GM12874 (cell line): ENCODE measurements around the gene SSTR1.

Experiments used
- TF ChIP-seq, protein P1 (sequence below): IDR thresholded peaks from 2 replicates; pipeline ENCODE4 v1.5.1; 2011; ENCODE audit warnings: low read depth, mild to moderate bottlenecking, control low read depth, low read length, moderate library complexity; ENCODE audit not compliant: insufficient read depth

Gene SSTR1

GRCh38 chr14:38205119-38205813, 2.4 kb upstream of the SSTR1 start:
- TF ChIP-seq, protein P1, sequence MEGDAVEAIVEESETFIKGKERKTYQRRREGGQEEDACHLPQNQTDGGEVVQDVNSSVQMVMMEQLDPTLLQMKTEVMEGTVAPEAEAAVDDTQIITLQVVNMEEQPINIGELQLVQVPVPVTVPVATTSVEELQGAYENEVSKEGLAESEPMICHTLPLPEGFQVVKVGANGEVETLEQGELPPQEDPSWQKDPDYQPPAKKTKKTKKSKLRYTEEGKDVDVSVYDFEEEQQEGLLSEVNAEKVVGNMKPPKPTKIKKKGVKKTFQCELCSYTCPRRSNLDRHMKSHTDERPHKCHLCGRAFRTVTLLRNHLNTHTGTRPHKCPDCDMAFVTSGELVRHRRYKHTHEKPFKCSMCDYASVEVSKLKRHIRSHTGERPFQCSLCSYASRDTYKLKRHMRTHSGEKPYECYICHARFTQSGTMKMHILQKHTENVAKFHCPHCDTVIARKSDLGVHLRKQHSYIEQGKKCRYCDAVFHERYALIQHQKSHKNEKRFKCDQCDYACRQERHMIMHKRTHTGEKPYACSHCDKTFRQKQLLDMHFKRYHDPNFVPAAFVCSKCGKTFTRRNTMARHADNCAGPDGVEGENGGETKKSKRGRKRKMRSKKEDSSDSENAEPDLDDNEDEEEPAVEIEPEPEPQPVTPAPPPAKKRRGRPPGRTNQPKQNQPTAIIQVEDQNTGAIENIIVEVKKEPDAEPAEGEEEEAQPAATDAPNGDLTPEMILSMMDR, result no peak

DNA sequence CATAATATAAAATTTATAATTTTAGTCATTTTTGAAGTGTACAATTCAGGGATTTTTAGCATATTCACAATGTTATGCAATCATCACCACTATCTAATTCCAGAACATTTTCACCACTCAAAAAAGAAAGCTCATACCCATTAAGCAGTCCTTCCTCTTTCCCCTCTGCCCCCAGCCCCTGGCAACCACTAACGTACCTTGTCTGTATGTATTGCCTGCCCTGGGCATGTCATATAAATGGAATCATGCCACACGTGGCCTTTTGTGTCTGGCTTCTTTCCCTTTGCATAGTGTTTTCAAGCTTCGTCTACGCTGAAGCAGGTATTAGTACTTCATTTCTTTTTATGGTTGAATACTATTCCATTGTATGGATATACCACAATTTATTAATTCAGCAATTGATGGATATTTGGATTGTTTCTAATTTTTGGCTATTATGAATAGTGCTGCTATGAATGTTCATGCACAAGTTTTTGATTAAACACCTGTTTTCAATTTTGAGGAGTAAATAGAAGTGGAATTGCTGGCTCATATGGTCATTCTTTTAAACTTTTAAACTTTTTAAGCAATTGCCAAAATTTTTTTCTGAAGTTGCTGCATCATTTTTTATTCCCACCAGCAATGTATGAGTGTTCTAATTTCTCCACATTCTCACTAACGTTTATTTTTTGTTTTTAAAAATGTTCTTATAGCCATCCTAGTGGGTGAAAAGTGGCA, 1.6 kb upstream of the SSTR1 start:
- TF ChIP-seq, protein P1, result no peak

- TF ChIP-seq, protein P1, result no peak
These were observed 871 bp upstream of the SSTR1 start for GRCh38 chr14:38206689-38207376.

- TF ChIP-seq, protein P1, result no peak
These were observed 348 bp upstream of the SSTR1 start for GRCh38 chr14:38207377-38207735.

DNA sequence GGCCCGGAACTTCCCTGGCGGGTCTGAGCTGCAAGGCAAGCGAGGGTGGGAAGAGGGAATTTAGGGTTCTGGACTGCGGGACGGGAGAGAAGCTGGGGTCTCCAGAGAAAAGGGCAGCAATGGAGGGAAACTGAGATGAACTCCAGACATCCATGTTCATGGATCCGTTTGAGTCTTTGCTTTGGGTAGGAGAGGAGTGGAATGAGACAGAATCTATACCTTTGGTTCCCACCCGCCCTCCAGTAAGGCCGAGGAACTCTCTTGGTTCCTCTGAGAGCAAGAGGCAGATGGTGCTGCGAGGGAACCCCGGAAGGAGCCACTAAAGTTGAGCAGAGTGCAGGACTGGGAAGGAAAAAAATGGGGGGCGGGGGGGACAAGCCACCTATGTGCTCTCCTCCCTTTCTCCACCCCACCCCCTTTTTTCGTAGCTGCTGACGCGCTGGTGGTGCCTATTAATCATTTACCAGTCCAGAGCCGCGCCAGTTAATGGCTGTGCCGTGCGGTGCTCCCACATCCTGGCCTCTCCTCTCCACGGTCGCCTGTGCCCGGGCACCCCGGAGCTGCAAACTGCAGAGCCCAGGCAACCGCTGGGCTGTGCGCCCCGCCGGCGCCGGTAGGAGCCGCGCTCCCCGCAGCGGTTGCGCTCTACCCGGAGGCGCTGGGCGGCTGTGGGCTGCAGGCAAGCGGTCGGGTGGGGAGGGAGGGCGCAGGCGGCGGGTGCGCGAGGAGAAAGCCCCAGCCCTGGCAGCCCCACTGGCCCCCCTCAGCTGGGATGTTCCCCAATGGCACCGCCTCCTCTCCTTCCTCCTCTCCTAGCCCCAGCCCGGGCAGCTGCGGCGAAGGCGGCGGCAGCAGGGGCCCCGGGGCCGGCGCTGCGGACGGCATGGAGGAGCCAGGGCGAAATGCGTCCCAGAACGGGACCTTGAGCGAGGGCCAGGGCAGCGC, 1.2 kb downstream of the SSTR1 start:
- TF ChIP-seq, protein P1, result no peak

- TF ChIP-seq, protein P1, result no peak
These were observed 2.2 kb downstream of the SSTR1 start for GRCh38 chr14:38209572-38210557.
